HepG2 (cell line): ENCODE results near the gene BIRC7. TPM values are rescaled to one million over a fixed set of nuclear protein-coding genes. Genes with fewer than 3 reads are reported as not detected.
A peak's percentile ranks its signal among the peaks of the same experiment; 100 is the strongest.

Experiments used
- CENPBD1 ChIP-seq: sonication (generic); formaldehyde crosslinking; IDR thresholded peaks from 2 replicates; pipeline ENCODE4 v1.8.0; 2022; ENCODE audit warnings: missing genetic modification reagents, low read depth, mild to moderate bottlenecking, borderline replicate concordance
- GLMP ChIP-seq: sonication (generic); formaldehyde crosslinking; IDR thresholded peaks from 2 replicates; pipeline ENCODE4 v1.9.0; 2021; ENCODE audit warnings: missing genetic modification reagents, mild to moderate bottlenecking, borderline replicate concordance
- HNRNPLL ChIP-seq: fragments of 200-400 bp; formaldehyde crosslinking; IDR thresholded peaks from 2 replicates; pipeline ENCODE4 v1.6.1; 2017; ENCODE audit warnings: mild to moderate bottlenecking, low read depth, low read length; ENCODE audit not compliant: poor library complexity, severe bottlenecking
- KLF13 ChIP-seq: sonication (generic); formaldehyde crosslinking; IDR thresholded peaks from 2 replicates; pipeline ENCODE4 v1.4.0; 2020; ENCODE audit warnings: mild to moderate bottlenecking, missing genetic modification reagents
- KMT2A ChIP-seq: sonication (generic); formaldehyde crosslinking; IDR thresholded peaks from 2 replicates; pipeline ENCODE4 v1.4.0; 2020; ENCODE audit warnings: missing genetic modification reagents
- MNT ChIP-seq: fragments of 450-650 bp; IDR thresholded peaks from 2 replicates; pipeline ENCODE4 v1.6.1; 2016
- PHF20 ChIP-seq: sonication (generic); formaldehyde crosslinking; IDR thresholded peaks from 2 replicates; pipeline ENCODE4 v1.5.0; 2020; ENCODE audit warnings: mild to moderate bottlenecking, missing genetic modification reagents
- SMAD3 ChIP-seq: sonication (generic); formaldehyde crosslinking; IDR thresholded peaks from 2 replicates; pipeline ENCODE4 v1.4.0; 2020; ENCODE audit warnings: missing genetic modification reagents
- SNAPC5 ChIP-seq: sonication (generic); formaldehyde crosslinking; IDR thresholded peaks from 2 replicates; pipeline ENCODE4 v1.8.1; 2023; ENCODE audit warnings: mild to moderate bottlenecking, missing genetic modification reagents, borderline replicate concordance
- TRAFD1 ChIP-seq: sonication (generic); formaldehyde crosslinking; IDR thresholded peaks from 2 replicates; pipeline ENCODE4 v1.5.1; 2020; ENCODE audit warnings: missing genetic modification reagents, mild to moderate bottlenecking, borderline replicate concordance
- ZMAT3 ChIP-seq: sonication (generic); formaldehyde crosslinking; conservative IDR thresholded peaks from 2 replicates; pipeline ENCODE4 v1.7.0; 2021; ENCODE audit warnings: missing genetic modification reagents
- ZNF383 ChIP-seq: sonication (generic); formaldehyde crosslinking; IDR thresholded peaks from 2 replicates; pipeline ENCODE4 v1.4.0; 2020; ENCODE audit warnings: missing genetic modification reagents, mild to moderate bottlenecking, borderline replicate concordance
- ZNF407 ChIP-seq: sonication (generic); formaldehyde crosslinking; IDR thresholded peaks from one replicate; pipeline ENCODE4 v1.5.1; 2020; ENCODE audit warnings: mild to moderate bottlenecking, missing genetic modification reagents; ENCODE audit errors: not compliant biosample characterization
- ZNF558 ChIP-seq: sonication (generic); formaldehyde crosslinking; IDR thresholded peaks from 2 replicates; pipeline ENCODE4 v1.9.0; 2022; ENCODE audit warnings: mild to moderate bottlenecking, missing genetic modification reagents, borderline replicate concordance
- ZNF781 ChIP-seq: sonication (generic); formaldehyde crosslinking; IDR thresholded peaks from 2 replicates; pipeline ENCODE4 v1.5.1; 2020; ENCODE audit warnings: borderline replicate concordance, mild to moderate bottlenecking, missing genetic modification reagents; ENCODE audit errors: not compliant biosample characterization
- polyA plus RNA-seq, 8 experiments: library from polyadenylated mRNA; depleted of rRNA in 3 of 8; stranded (reverse) in 7 of 8; unstranded in 1 of 8; fragments of >200 nt; fragmentation: Illumina TruSeq in 4 of 8; extraction: Trizol in 4 of 8; gene quantifications; 2 replicates each; pipeline versions ENCODE4 v1.2.1 to v1.2.3, GENCODE V29; 2011 to 2016; ENCODE audit warnings: low read depth in 4 of 8, missing spikeins in 1 of 8, mixed read lengths in 1 of 8; ENCODE audit not compliant: insufficient read depth in 1 of 8
- total RNA-seq, 5 experiments: library from RNA; depleted of rRNA; stranded (reverse); fragments of >200 nt; fragmentation: Illumina TruSeq; extraction: Trizol; gene quantifications; 2 replicates each; pipeline ENCODE4 v1.2.3, GENCODE V29; 2016; ENCODE audit warnings: low read depth in 1 of 5

The BIRC7 gene
- total and polyA plus RNA-seq, 2 of the 13 experiments (the other 11 are each of a cell fraction or from before 2014, with no cell fraction given) = 0.27 to 5.1 TPM

- TF ChIP-seq ZNF407 (CRISPR knock-in tag) = no peak
- no peak for TF ChIP-seq CENPBD1 (CRISPR knock-in tag)
- TF ChIP-seq PHF20 (CRISPR knock-in tag) = no peak
- no peak for TF ChIP-seq ZNF558 (CRISPR knock-in tag)
- TF ChIP-seq SNAPC5 (CRISPR knock-in tag) = no peak
- no peak for TF ChIP-seq KLF13 (CRISPR knock-in tag)
- TF ChIP-seq ZNF383 (CRISPR knock-in tag) = no peak
- TF ChIP-seq ZNF781 (CRISPR knock-in tag) = peak; percentile 30
- no peak for TF ChIP-seq GLMP (CRISPR knock-in tag)
- no peak for TF ChIP-seq SMAD3 (CRISPR knock-in tag)
- no peak for TF ChIP-seq TRAFD1
- TF ChIP-seq HNRNPLL = no peak
- no peak for TF ChIP-seq KMT2A (CRISPR knock-in tag)
- TF ChIP-seq MNT = peak; percentile 52
- TF ChIP-seq ZMAT3 (CRISPR knock-in tag) = no peak
Measured at GRCh38 chr20:63235399-63235983, at the start of gene BIRC7 (continued).
